HepG2 (cell line): ENCODE data around the gene PPP1R27. TPM values are rescaled to one million over a fixed set of nuclear protein-coding genes. Genes with fewer than 3 reads are reported as not detected.
A peak's percentile ranks its signal among the peaks of the same experiment; 100 is the strongest.

Source experiments
- ARNTL ChIP-seq: sonication (generic); formaldehyde crosslinking; IDR thresholded peaks from 2 replicates; pipeline ENCODE4 v1.4.0; 2020; ENCODE audit warnings: mild to moderate bottlenecking, missing genetic modification reagents
- ATF6 ChIP-seq: sonication (generic); formaldehyde crosslinking; conservative IDR thresholded peaks from 2 replicates; pipeline ENCODE4 v1.4.0; 2020; ENCODE audit warnings: missing genetic modification reagents
- DNMT3B ChIP-seq: conservative IDR thresholded peaks from 2 replicates; pipeline ENCODE4 v1.6.1; 2016; ENCODE audit warnings: missing biosample characterization, control low read depth
- FOXC1 ChIP-seq: sonication (generic); formaldehyde crosslinking; IDR thresholded peaks from 2 replicates; pipeline ENCODE4 v1.8.0; 2022; ENCODE audit warnings: mild to moderate bottlenecking, missing genetic modification reagents, borderline replicate concordance
- HES4 ChIP-seq: sonication (generic); formaldehyde crosslinking; IDR thresholded peaks from 2 replicates; pipeline ENCODE4 v1.9.0; 2021; ENCODE audit warnings: mild to moderate bottlenecking, missing genetic modification reagents, borderline replicate concordance
- MNT ChIP-seq: fragments of 450-650 bp; IDR thresholded peaks from 2 replicates; pipeline ENCODE4 v1.6.1; 2016
- MTF2 ChIP-seq: sonication (generic); formaldehyde crosslinking; IDR thresholded peaks from 2 replicates; pipeline ENCODE4 v1.5.0; 2020; ENCODE audit warnings: missing genetic modification reagents, borderline replicate concordance
- SCMH1 ChIP-seq: sonication (generic); formaldehyde crosslinking; IDR thresholded peaks from 2 replicates; pipeline ENCODE4 v1.9.0; 2021; ENCODE audit warnings: missing genetic modification reagents, mild to moderate bottlenecking, borderline replicate concordance
- SMARCC2 ChIP-seq: fragments of 450-650 bp; IDR thresholded peaks from 2 replicates; pipeline ENCODE4 v1.6.1; 2017; ENCODE audit warnings: antibody characterized with exemption, mild to moderate bottlenecking
- SNAI1 ChIP-seq: sonication (generic); formaldehyde crosslinking; IDR thresholded peaks from 2 replicates; pipeline ENCODE4 v1.5.0; 2020; ENCODE audit warnings: mild to moderate bottlenecking, missing genetic modification reagents, borderline replicate concordance
- SOX5 ChIP-seq: IDR thresholded peaks from 2 replicates; pipeline ENCODE4 v1.6.1; 2016; ENCODE audit warnings: borderline replicate concordance
- TEAD3 ChIP-seq: optimal IDR thresholded peaks from 2 replicates; pipeline ENCODE3; 2016; ENCODE audit warnings: borderline replicate concordance
- ZBTB2 ChIP-seq: sonication (generic); formaldehyde crosslinking; IDR thresholded peaks from 2 replicates; pipeline ENCODE4 v1.8.0; 2022; ENCODE audit warnings: low read depth, missing genetic modification reagents
- ZBTB8A ChIP-seq: sonication (generic); formaldehyde crosslinking; IDR thresholded peaks from 2 replicates; pipeline ENCODE4 v1.4.0; 2020; ENCODE audit warnings: mild to moderate bottlenecking, low read depth, missing genetic modification reagents, borderline replicate concordance
- ZC3H13 ChIP-seq: sonication (generic); formaldehyde crosslinking; IDR thresholded peaks from 2 replicates; pipeline ENCODE4 v1.8.1; 2023; ENCODE audit warnings: mild to moderate bottlenecking, missing genetic modification reagents, moderate library complexity
- ZC3H4 ChIP-seq: sonication (generic); formaldehyde crosslinking; IDR thresholded peaks from 2 replicates; pipeline ENCODE4 v1.4.0; 2020; ENCODE audit warnings: missing genetic modification reagents, borderline replicate concordance
- ZFP1 ChIP-seq: IDR thresholded peaks from 2 replicates; pipeline ENCODE4 v1.6.1; 2016
- ZMYM3 ChIP-seq: sonication (generic); formaldehyde crosslinking; IDR thresholded peaks from 2 replicates; pipeline ENCODE4 v1.5.1; 2020; ENCODE audit warnings: mild to moderate bottlenecking, missing genetic modification reagents
- ZNF225 ChIP-seq: sonication (generic); formaldehyde crosslinking; IDR thresholded peaks from 2 replicates; pipeline ENCODE4 v1.4.0; 2020; ENCODE audit warnings: mild to moderate bottlenecking, missing genetic modification reagents
- ZNF230 ChIP-seq: sonication (generic); formaldehyde crosslinking; IDR thresholded peaks from 2 replicates; pipeline ENCODE4 v1.4.0; 2020; ENCODE audit warnings: mild to moderate bottlenecking, missing genetic modification reagents
- ZNF232 ChIP-seq: sonication (generic); formaldehyde crosslinking; IDR thresholded peaks from 2 replicates; pipeline ENCODE4 v1.4.0; 2020; ENCODE audit warnings: missing genetic modification reagents, borderline replicate concordance
- ZNF629 ChIP-seq: sonication (generic); formaldehyde crosslinking; conservative IDR thresholded peaks from 2 replicates; pipeline ENCODE4 v1.5.0; 2020; ENCODE audit warnings: missing genetic modification reagents
- ZNF660 ChIP-seq: sonication (generic); formaldehyde crosslinking; IDR thresholded peaks from 2 replicates; pipeline ENCODE4 v1.5.1; 2020; ENCODE audit warnings: mild to moderate bottlenecking, low read depth, missing genetic modification reagents, borderline replicate concordance
- ZNF788 ChIP-seq: sonication (generic); formaldehyde crosslinking; IDR thresholded peaks from 2 replicates; pipeline ENCODE4 v1.5.0; 2020; ENCODE audit warnings: mild to moderate bottlenecking, missing genetic modification reagents, borderline replicate concordance
- ZNF850 ChIP-seq: sonication (generic); formaldehyde crosslinking; conservative IDR thresholded peaks from 2 replicates; pipeline ENCODE4 v1.9.0; 2021; ENCODE audit warnings: mild to moderate bottlenecking, missing genetic modification reagents
- ZNF883 ChIP-seq: sonication (generic); formaldehyde crosslinking; IDR thresholded peaks from 2 replicates; pipeline ENCODE4 v1.5.1; 2020; ENCODE audit warnings: mild to moderate bottlenecking, missing genetic modification reagents; ENCODE audit errors: not compliant biosample characterization
- ZSCAN21 ChIP-seq: sonication (generic); formaldehyde crosslinking; IDR thresholded peaks from 2 replicates; pipeline ENCODE4 v1.8.0; 2022; ENCODE audit warnings: mild to moderate bottlenecking, missing genetic modification reagents, moderate library complexity, borderline replicate concordance
- polyA plus RNA-seq, 8 experiments: library from polyadenylated mRNA; depleted of rRNA in 3 of 8; stranded (reverse) in 7 of 8; unstranded in 1 of 8; fragments of >200 nt; fragmentation: Illumina TruSeq in 4 of 8; extraction: Trizol in 4 of 8; gene quantifications; 2 replicates each; pipeline versions ENCODE4 v1.2.1 to v1.2.3, GENCODE V29; 2011 to 2016; ENCODE audit warnings: low read depth in 4 of 8, missing spikeins in 1 of 8, mixed read lengths in 1 of 8; ENCODE audit not compliant: insufficient read depth in 1 of 8
- total RNA-seq, 5 experiments: library from RNA; depleted of rRNA; stranded (reverse); fragments of >200 nt; fragmentation: Illumina TruSeq; extraction: Trizol; gene quantifications; 2 replicates each; pipeline ENCODE4 v1.2.3, GENCODE V29; 2016; ENCODE audit warnings: low read depth in 1 of 5

The PPP1R27 gene
- total and polyA plus RNA-seq, 2 of the 13 experiments (the other 11 are each of a cell fraction or from before 2014, with no cell fraction given), result 0.17 to 1.00 TPM

GRCh38 chr17:81867991-81868673, 33.3 kb upstream of the PPP1R27 start (continued):
- 0 out of 2 replicates have a peak, but pooled peaks have one; percentile 53 for TF ChIP-seq MTF2 (CRISPR knock-in tag)
- no peak for TF ChIP-seq MNT
- TF ChIP-seq ZNF660 (CRISPR knock-in tag), result no peak
- no peak for TF ChIP-seq DNMT3B (CRISPR knock-in tag)
- TF ChIP-seq ZNF629 (CRISPR knock-in tag), result no peak
- peak; percentile 94; the same call in 1 of the 2 replicates for TF ChIP-seq ZC3H4 (CRISPR knock-in tag)
- peak; percentile 9; the same call in 1 of the 2 replicates for TF ChIP-seq ZSCAN21 (CRISPR knock-in tag)
- TF ChIP-seq ZC3H13 (CRISPR knock-in tag), result peak; percentile 98
- no peak; the same call in 1 of the 2 replicates for TF ChIP-seq ZNF230
- TF ChIP-seq FOXC1 (CRISPR knock-in tag), result no peak
- no peak for TF ChIP-seq ZMYM3
- peak; percentile 43 for TF ChIP-seq TEAD3
- no peak for TF ChIP-seq ZBTB8A (CRISPR knock-in tag)
- TF ChIP-seq ZNF883, result no peak
- no peak for TF ChIP-seq SOX5 (CRISPR knock-in tag)
- peak; percentile 81; the same call in 1 of the 2 replicates for TF ChIP-seq SNAI1 (CRISPR knock-in tag)
- 0 out of 2 replicates have a peak, but pooled peaks have one; percentile 36 for TF ChIP-seq ZNF232 (CRISPR knock-in tag)
- TF ChIP-seq ATF6 (CRISPR knock-in tag), result no peak
- no peak for TF ChIP-seq SCMH1 (CRISPR knock-in tag)
- no peak; the same call in 1 of the 2 replicates for TF ChIP-seq ARNTL (CRISPR knock-in tag)
- TF ChIP-seq ZNF225 (CRISPR knock-in tag), result no peak
- no peak for TF ChIP-seq SMARCC2
- no peak for TF ChIP-seq ZFP1 (CRISPR knock-in tag)
- TF ChIP-seq HES4 (CRISPR knock-in tag), result no peak
- no peak for TF ChIP-seq ZNF850 (CRISPR knock-in tag)
- TF ChIP-seq ZNF788, result peak; percentile 57; the same call in 1 of the 2 replicates
- peak; percentile 71; the same call in 1 of the 2 replicates for TF ChIP-seq ZBTB2 (CRISPR knock-in tag)
